ENCODE data around the gene ZEB2. TPM values are rescaled to one million over a fixed set of nuclear protein-coding genes. Genes with fewer than 3 reads are reported as not detected.

The ZEB2 gene
- total RNA-seq, 6 experiments from 2014 or later: 13.5 to 35.9 (median 21.7) TPM

- H3K4me3 ChIP-seq: peak overlapping the region in 1 of 3 donors; percentile 57
- ATAC-seq (no peak), DNase-seq (no peak)
- WGBS (ENCODE audit: insufficient coverage, low coverage, low lambda C conversion rate, missing lambda C conversion rate): 14% methylated on average over 5 of the region's 5 CpGs
- no peaks in the 10 kb centered on the region for H3K36me3 ChIP-seq
- peaks cover 0 to 7% (median 0%) of the 10 kb centered on the region in 4 donors for H3K4me1 ChIP-seq
- H3K27me3 ChIP-seq: peaks cover 0 to 4% of the 10 kb centered on the region in 2 donors
- H3K9me3 ChIP-seq: no peaks in the 10 kb centered on the region
- TF ChIP-seq POLR2A (IDR thresholded peaks at IDR 0.05) (no peak), CTCF (IDR thresholded peaks at IDR 0.05) (no peak)
- intact Hi-C loops (cut with DNase I): no loop called here
- H3K27ac ChIP-seq: peak overlapping the region; percentile 62 to 96 (median 89)
Observed at GRCh38 chr2:144512891-144513351, 7.0 kb downstream of the ZEB2 start.

GRCh38 chr2:144512470-144512869 is 7.4 kb downstream of the ZEB2 start:
- H3K9me3 ChIP-seq: no peaks in the 10 kb centered on the region
- peak overlapping the region in 1 of 3 donors; percentile 57 for H3K4me3 ChIP-seq
- no peak for ATAC-seq

GRCh38 chr2:144511937-144512336 is 8.0 kb downstream of the ZEB2 start:
- peaks cover 0 to 7% (median 0%) of the 10 kb centered on the region in 4 donors for H3K4me1 ChIP-seq
- ATAC-seq: no peak
- H3K9me3 ChIP-seq: no peaks in the 10 kb centered on the region
- no peak for DNase-seq
- TF ChIP-seq CTCF (IDR thresholded peaks at IDR 0.05) (no peak), POLR2A (IDR thresholded peaks at IDR 0.05) (no peak)
- intact Hi-C loops (cut with DNase I): no loop called here
- H3K27ac ChIP-seq: peak overlapping the region in 2 of 3 donors; percentile 89 to 96
- H3K4me3 ChIP-seq: no peak overlapping the region
- 14% methylated on average over 3 of the region's 3 CpGs for WGBS (ENCODE audit: insufficient coverage, low coverage, low lambda C conversion rate, missing lambda C conversion rate)
- H3K36me3 ChIP-seq: no peaks in the 10 kb centered on the region
- H3K27me3 ChIP-seq: peaks cover 0 to 4% of the 10 kb centered on the region in 2 donors

More at GRCh38 chr2:144512470-144512869, 7.4 kb downstream of the ZEB2 start:
- WGBS (ENCODE audit: insufficient coverage, low coverage, low lambda C conversion rate, missing lambda C conversion rate): 22% methylated on average over 3 of the region's 3 CpGs
- peaks cover 0 to 7% (median 0%) of the 10 kb centered on the region in 4 donors for H3K4me1 ChIP-seq
- peaks cover 0 to 4% of the 10 kb centered on the region in 2 donors for H3K27me3 ChIP-seq
- DNase-seq: no peak
- TF ChIP-seq POLR2A (IDR thresholded peaks at IDR 0.05) (no peak), CTCF (IDR thresholded peaks at IDR 0.05) (no peak)
- intact Hi-C loops (cut with DNase I): no loop called here
- peak overlapping the region; percentile 62 to 96 (median 89) for H3K27ac ChIP-seq
- H3K36me3 ChIP-seq: no peaks in the 10 kb centered on the region

GRCh38 chr2:144511226-144511810 is 8.6 kb downstream of the ZEB2 start:
- ATAC-seq: no peak
- H3K36me3 ChIP-seq: no peaks in the 10 kb centered on the region
- DNase-seq: no peak
- no peaks in the 10 kb centered on the region for H3K9me3 ChIP-seq
- intact Hi-C loops (cut with DNase I): no loop called here
- H3K27me3 ChIP-seq: peaks cover 0 to 4% of the 10 kb centered on the region in 2 donors
- peaks cover 0 to 3% (median 0%) of the 10 kb centered on the region in 4 donors for H3K4me1 ChIP-seq
- H3K4me3 ChIP-seq: peak overlapping the region in 1 of 3 donors; percentile 4
- H3K27ac ChIP-seq: peak overlapping the region in 2 of 3 donors; percentile 33 to 62
- 17% methylated on average over 3 of the region's 3 CpGs for whole genome bisulfite sequencing (ENCODE audit: insufficient coverage, low coverage, low lambda C conversion rate, missing lambda C conversion rate)
- no peak for TF ChIP-seq CTCF (IDR thresholded peaks at IDR 0.05)
- TF ChIP-seq POLR2A (IDR thresholded peaks at IDR 0.05): no peak
